NK-92 (cell line): ENCODE data around the gene SMURF1.
"Not testable (repeated sequence)": the region's sequence is repeated elsewhere in the genome, so short reads cannot be mapped to it uniquely, and the experiment has no call there.

Experiments used
- DNase-seq: peaks from one replicate; lab custom pipeline; 2025; ENCODE audit not compliant: unreplicated experiment; lab: John Stamatoyannopoulos, UW

The SMURF1 gene

GRCh38 chr7:99061001-99061776, 82.7 kb downstream of the SMURF1 start:
- DNase-seq = no peak

GRCh38 chr7:99054781-99055180, 89.1 kb downstream of the SMURF1 start:
- no peak for DNase-seq

GRCh38 chr7:99050971-99051370, 92.9 kb downstream of the SMURF1 start:
- DNase-seq = no peak

GRCh38 chr7:99047526-99048077, 96.3 kb downstream of the SMURF1 start:
- no peak for DNase-seq

- DNase-seq = no peak
Observed at GRCh38 chr7:99046722-99047121, 97.2 kb downstream of the SMURF1 start.

GRCh38 chr7:99046262-99046661, 97.6 kb downstream of the SMURF1 start:
- DNase-seq = not testable (repeated sequence)

GRCh38 chr7:99044858-99045257, 99.0 kb downstream of the SMURF1 start:
- not testable (repeated sequence) for DNase-seq

- DNase-seq = no peak
Observed at GRCh38 chr7:99042957-99043356, 101.0 kb downstream of the SMURF1 start.

GRCh38 chr7:99041526-99041925, 102.4 kb downstream of the SMURF1 start:
- no peak for DNase-seq

- DNase-seq = no peak
Observed at GRCh38 chr7:99040104-99040958, 103.6 kb downstream of the SMURF1 start.

- no peak for DNase-seq
Observed at GRCh38 chr7:99039384-99039891, 104.5 kb downstream of the SMURF1 start.

GRCh38 chr7:99038086-99038855, 105.6 kb downstream of the SMURF1 start:
- DNase-seq = no peak

- DNase-seq = no peak
Observed at GRCh38 chr7:99037327-99037940, 106.5 kb downstream of the SMURF1 start.

GRCh38 chr7:99036546-99037111, 107.3 kb downstream of the SMURF1 start:
- DNase-seq = no peak

GRCh38 chr7:99035723-99036545, 108.0 kb downstream of the SMURF1 start:
- no peak for DNase-seq

GRCh38 chr7:99034932-99035722, 108.8 kb downstream of the SMURF1 start:
- no peak for DNase-seq

- DNase-seq = no peak
Observed at GRCh38 chr7:99033765-99034164, 110.1 kb downstream of the SMURF1 start.

- no peak for DNase-seq
Observed at GRCh38 chr7:99032928-99033327, 111.0 kb downstream of the SMURF1 start.
